IMR-90 (cell line): ENCODE data around the gene RSRC1. TPM values are rescaled to one million over a fixed set of nuclear protein-coding genes. Genes with fewer than 3 reads are reported as not detected.

Experiments
- ATAC-seq: fragments of 200-7000 bp; cut with Tn5 transposase; 2 replicates; pipeline ENCODE4 v1.9.1; 2020; ENCODE audit warnings: low read depth, mild to moderate bottlenecking, moderate library complexity
- BruUV-seq: library from RNA; stranded (reverse); fragments of 400-500 nt; replicated peaks from 2 replicates; lab custom pipeline; 2021; lab: Mats Ljungman, UMichigan
- CTCF ChIA-PET: fragments of 300-600 bp; formaldehyde crosslinking; extraction: SDS; loops from one replicate; lab custom pipeline; 2021; ENCODE audit warnings: antibody characterized with exemption; lab: Yijun Ruan, JAX
- POLR2A ChIA-PET: fragments of 300-600 bp; sonication (Branson Sonifier 250); formaldehyde crosslinking; loops from one replicate; lab custom pipeline; 2022; ENCODE audit warnings: antibody characterized with exemption; ENCODE audit not compliant: unreplicated experiment; lab: Charles Lee
- DNase-seq: peaks from one replicate; pipeline ENCODE4 v3.0.0; 2013
- H2AFZ ChIP-seq: replicated peaks from 2 replicates; pipeline ENCODE3; 2013; ENCODE audit warnings: low read length, mild to moderate bottlenecking; ENCODE audit not compliant: poor library complexity
- H2AK5ac ChIP-seq: 2 replicates; pipeline ENCODE4 v1.6.1; 2013; ENCODE audit warnings: low read depth, low read length, inconsistent platforms
- H2AK9ac ChIP-seq: replicated peaks from 2 replicates; pipeline ENCODE3; 2013; ENCODE audit warnings: mild to moderate bottlenecking, low read depth, low read length, moderate library complexity; ENCODE audit not compliant: poor library complexity
- H2BK120ac ChIP-seq: 2 replicates; pipeline ENCODE4 v1.6.1; 2013; ENCODE audit warnings: low read depth, low read length, inconsistent platforms
- H2BK15ac ChIP-seq: 3 replicates; pipeline ENCODE4 v1.6.1; 2013; ENCODE audit warnings: low read depth, low read length, inconsistent platforms
- H2BK20ac ChIP-seq: 2 replicates; pipeline ENCODE4 v1.6.1; 2013; ENCODE audit warnings: low read depth, mild to moderate bottlenecking, inconsistent platforms, low read length, moderate library complexity
- H2BK5ac ChIP-seq: 2 replicates; pipeline ENCODE4 v1.6.1; 2013; ENCODE audit warnings: mild to moderate bottlenecking, low read depth, low read length, inconsistent platforms; ENCODE audit not compliant: poor library complexity, severe bottlenecking
- H3K14ac ChIP-seq: replicated peaks from 2 replicates; pipeline ENCODE4 v1.6.1; 2013; ENCODE audit warnings: low read depth, low read length, inconsistent platforms
- H3K18ac ChIP-seq: 2 replicates; pipeline ENCODE4 v1.6.1; 2013; ENCODE audit warnings: low read depth, low read length, control low read depth
- H3K23ac ChIP-seq: 2 replicates; pipeline ENCODE4 v1.6.1; 2013; ENCODE audit warnings: low read depth, low read length, inconsistent platforms
- H3K27ac ChIP-seq: 2 replicates; pipeline ENCODE4 v1.5.1; 2013; ENCODE audit warnings: mild to moderate bottlenecking, control low read depth, low read length; ENCODE audit not compliant: insufficient read depth
- H3K27me3 ChIP-seq: 2 replicates; pipeline ENCODE4 v1.6.1; 2013; ENCODE audit warnings: low read length; ENCODE audit not compliant: control insufficient read depth, insufficient read depth
- H3K36me3 ChIP-seq: 2 replicates; pipeline ENCODE4 v1.6.1; 2013; ENCODE audit warnings: low read length, mixed read lengths; ENCODE audit not compliant: control insufficient read depth, insufficient read depth
- H3K4ac ChIP-seq: 2 replicates; pipeline ENCODE4 v1.6.1; 2013; ENCODE audit warnings: low read depth, low read length, inconsistent platforms
- H3K4me1 ChIP-seq: 2 replicates; pipeline ENCODE4 v1.6.1; 2013; ENCODE audit warnings: low read length, mixed read lengths; ENCODE audit not compliant: control insufficient read depth, insufficient read depth
- H3K4me2 ChIP-seq: 2 replicates; pipeline ENCODE4 v1.6.1; 2013; ENCODE audit warnings: low read depth, mild to moderate bottlenecking, control low read depth, low read length, moderate library complexity
- H3K4me3 ChIP-seq: 2 replicates; pipeline ENCODE4 v1.5.1; 2013; ENCODE audit warnings: low read depth, mild to moderate bottlenecking, control low read depth, low read length, moderate library complexity; ENCODE audit not compliant: insufficient read depth
- H3K56ac ChIP-seq: 2 replicates; pipeline ENCODE4 v1.6.1; 2013; ENCODE audit warnings: low read length, inconsistent platforms; ENCODE audit not compliant: insufficient read depth; ENCODE audit errors: extremely low read depth
- H3K79me1 ChIP-seq, 2 experiments: 2 replicates each; pipeline ENCODE4 v1.6.1; 2013; ENCODE audit warnings: low read length in 2 of 2, inconsistent platforms in 1 of 2, low read depth in 1 of 2
- H3K9ac ChIP-seq: 2 replicates; pipeline ENCODE4 v1.6.1; 2013; ENCODE audit warnings: low read depth, low read length, control low read depth
- H3K9me1 ChIP-seq: 2 replicates; pipeline ENCODE4 v1.6.1; 2013; ENCODE audit warnings: low read length, inconsistent platforms; ENCODE audit not compliant: insufficient read depth
- H3K9me3 ChIP-seq: 2 replicates; pipeline ENCODE4 v1.6.1; 2013; ENCODE audit warnings: low read length; ENCODE audit not compliant: control insufficient read depth, insufficient read depth
- H4K20me1 ChIP-seq: 2 replicates; pipeline ENCODE4 v1.6.1; 2013; ENCODE audit warnings: low read length, inconsistent platforms; ENCODE audit not compliant: insufficient read depth
- H4K5ac ChIP-seq: 2 replicates; pipeline ENCODE4 v1.6.1; 2013; ENCODE audit warnings: mild to moderate bottlenecking, low read depth, low read length, control low read depth
- H4K8ac ChIP-seq, 2 experiments: 2 replicates each; pipeline ENCODE4 v1.6.1; 2013; ENCODE audit warnings: low read depth in 2 of 2, low read length in 2 of 2, control low read depth in 1 of 2, inconsistent platforms in 1 of 2
- H4K91ac ChIP-seq: 2 replicates; pipeline ENCODE4 v1.6.1; 2013; ENCODE audit warnings: low read depth, low read length, inconsistent platforms; ENCODE audit not compliant: insufficient read depth
- MAZ ChIP-seq: IDR thresholded peaks from 2 replicates; pipeline ENCODE4 v1.6.1; 2012; ENCODE audit warnings: low read depth, mild to moderate bottlenecking, low read length, improper control_type of control experiment, moderate library complexity, borderline replicate concordance
- WGBS, 2 experiments: methylation state at CpG; one replicate each; pipeline versions ENCODE4 v1.1.5 to v1.1.7; 2013; ENCODE audit warnings: missing lambda C conversion rate in 2 of 2; ENCODE audit not compliant: insufficient read length in 1 of 2; ENCODE audit errors: extremely low coverage in 2 of 2; 5-methylcytosine and 5-hydroxymethylcytosine counted together
- dilution Hi-C: fragments of 300-500 bp; cut with HindIII; formaldehyde crosslinking; loops from one replicate; pipeline ENCODE4 v1.14.3; 2018; ENCODE audit warnings: low sequenced_read_pairs; ENCODE audit not compliant: unreplicated experiment
- in situ Hi-C: fragments of 300-500 bp; cut with MboI; formaldehyde crosslinking; loops from 3 replicates; pipeline ENCODE4 v1.14.3; 2019; ENCODE audit warnings: low sequenced_read_pairs, inconsistent platforms, mixed read lengths
- intact Hi-C: fragments of 100-400 bp; cut with micrococcal nuclease; formaldehyde crosslinking; loops from 2 replicates; pipeline ENCODE4 v1.10.0; 2022
- polyA plus RNA-seq, 3 experiments: library from polyadenylated mRNA; depleted of rRNA; stranded (reverse); fragments of >200 nt; gene quantifications; 2 replicates each; pipeline ENCODE4 v1.2.3, GENCODE V29; 2012; ENCODE audit warnings: low replicate concordance in 1 of 3
- total RNA-seq: library from RNA; depleted of rRNA; stranded (reverse); fragments of >200 nt; gene quantifications from 2 replicates; pipeline ENCODE4 v1.2.3, GENCODE V29; 2012
- TF ChIP-seq, protein P1 (sequence below): fragments of 150-350 bp; IDR thresholded peaks from 2 replicates; pipeline ENCODE4 v1.6.1; 2016; ENCODE audit warnings: low read depth, mild to moderate bottlenecking, low read length, moderate library complexity, borderline replicate concordance

RSRC1 gene
- total and polyA plus RNA-seq, 2 of the 4 experiments (the other 2 are of a cell fraction): 3.8 to 41.8 TPM

DNA sequence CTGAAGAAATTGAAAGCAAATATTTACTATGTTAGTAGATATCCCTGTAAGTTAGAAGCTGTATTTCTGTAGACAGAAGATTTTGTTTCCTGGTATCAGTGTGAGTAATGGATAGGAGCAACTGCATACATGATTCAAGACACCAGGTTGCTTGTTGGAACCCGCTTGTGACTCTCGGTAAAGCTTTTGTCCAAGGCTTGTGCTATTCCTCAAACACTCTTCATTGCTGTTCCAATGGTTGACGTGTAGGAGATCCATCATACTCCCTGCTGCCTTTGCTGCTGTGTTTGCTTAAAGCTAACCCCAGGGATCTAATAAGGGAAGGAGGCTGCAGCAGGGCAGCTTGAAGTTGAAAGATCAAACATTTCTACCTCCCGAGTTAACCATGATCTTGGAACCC lies 160.1 kb downstream of the RSRC1 start:
- Histone ChIP-seq H3K56ac (no peak overlapping the region), H3K36me3 (no peaks in the 10 kb centered on the region), H3K9me3 (peaks cover 7% of the 10 kb centered on the region), H3K27me3 (no peaks in the 10 kb centered on the region), H3K9ac (no peak overlapping the region), H4K5ac (no peak overlapping the region), H2AK9ac (no peak overlapping the region), H3K14ac (no peak overlapping the region), H2BK20ac (no peak overlapping the region), H3K27ac (no peak overlapping the region), H3K4ac (no peak overlapping the region), H3K79me1 (peaks cover 4 to 5% of the 10 kb centered on the region in 2 experiments; a peak in 2 of 4 replicates), H2AFZ (no peak overlapping the region), H2BK120ac (no peak overlapping the region), H2BK5ac (no peak overlapping the region), H2AK5ac (no peak overlapping the region), H3K9me1 (no peaks in the 10 kb centered on the region), H3K4me2 (no peak overlapping the region), H3K4me1 (no peaks in the 10 kb centered on the region), H4K8ac (no peak overlapping the region), H3K18ac (no peak overlapping the region), H3K4me3 (no peak overlapping the region), H3K23ac (no peak overlapping the region), H4K91ac (no peak overlapping the region), H4K20me1 (no peaks in the 10 kb centered on the region), H2BK15ac (no peak overlapping the region)
- no TSS peak for BruUV-seq
- TF ChIP-seq, protein P1, sequence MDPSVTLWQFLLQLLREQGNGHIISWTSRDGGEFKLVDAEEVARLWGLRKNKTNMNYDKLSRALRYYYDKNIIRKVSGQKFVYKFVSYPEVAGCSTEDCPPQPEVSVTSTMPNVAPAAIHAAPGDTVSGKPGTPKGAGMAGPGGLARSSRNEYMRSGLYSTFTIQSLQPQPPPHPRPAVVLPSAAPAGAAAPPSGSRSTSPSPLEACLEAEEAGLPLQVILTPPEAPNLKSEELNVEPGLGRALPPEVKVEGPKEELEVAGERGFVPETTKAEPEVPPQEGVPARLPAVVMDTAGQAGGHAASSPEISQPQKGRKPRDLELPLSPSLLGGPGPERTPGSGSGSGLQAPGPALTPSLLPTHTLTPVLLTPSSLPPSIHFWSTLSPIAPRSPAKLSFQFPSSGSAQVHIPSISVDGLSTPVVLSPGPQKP: no peak
- no peak for TF ChIP-seq MAZ
- DNase-seq (no peak), ATAC-seq (no peak)
- in situ Hi-C loops (no loop called here), intact Hi-C loops (no loop called here), dilution Hi-C loops (no loop called here)
- ChIA-PET CTCF (no interaction called here), POLR2A (no interaction called here)
- WGBS, 2 experiments: no CpG with 5 or more reads among the region's 4 CpGs
